ENCODE data around the gene MFSD6.
"Not testable (repeated sequence)": the region's sequence is repeated elsewhere in the genome, so short reads cannot be mapped to it uniquely, and the experiment has no call there.

The MFSD6 gene

DNA sequence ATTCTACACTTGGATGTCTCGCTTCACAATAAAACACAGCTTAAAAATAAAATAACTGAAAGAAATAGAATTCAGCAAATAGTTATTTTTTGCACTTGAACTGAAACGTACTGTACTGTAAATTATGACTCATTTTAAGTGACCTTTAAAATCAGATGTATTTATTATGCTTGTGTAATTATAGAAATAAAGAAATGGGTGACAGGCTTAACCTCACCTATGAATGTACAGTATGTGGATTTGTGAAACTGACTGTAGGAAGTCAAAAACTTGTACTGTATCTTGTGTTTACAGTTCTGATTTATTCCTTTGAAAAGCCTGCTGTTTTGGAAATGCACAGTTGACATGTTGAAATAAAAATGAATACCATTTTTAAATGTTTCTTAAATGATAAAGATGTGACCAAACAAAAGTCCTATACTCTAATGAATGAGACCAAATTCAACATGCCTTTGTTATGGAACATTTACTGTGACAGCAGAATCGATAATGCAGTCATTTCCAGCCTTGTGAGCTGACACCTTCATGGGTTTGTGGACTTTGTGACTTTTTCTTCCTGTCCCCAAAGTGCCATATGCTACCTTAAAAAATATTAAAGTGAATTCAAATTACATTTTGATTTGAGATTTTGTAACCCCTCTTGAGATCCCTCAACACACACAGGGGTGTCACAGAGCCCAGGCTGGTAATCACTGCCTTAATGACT lies 93.7 kb downstream of the MFSD6 start:
- TF ChIP-seq, protein P1, sequence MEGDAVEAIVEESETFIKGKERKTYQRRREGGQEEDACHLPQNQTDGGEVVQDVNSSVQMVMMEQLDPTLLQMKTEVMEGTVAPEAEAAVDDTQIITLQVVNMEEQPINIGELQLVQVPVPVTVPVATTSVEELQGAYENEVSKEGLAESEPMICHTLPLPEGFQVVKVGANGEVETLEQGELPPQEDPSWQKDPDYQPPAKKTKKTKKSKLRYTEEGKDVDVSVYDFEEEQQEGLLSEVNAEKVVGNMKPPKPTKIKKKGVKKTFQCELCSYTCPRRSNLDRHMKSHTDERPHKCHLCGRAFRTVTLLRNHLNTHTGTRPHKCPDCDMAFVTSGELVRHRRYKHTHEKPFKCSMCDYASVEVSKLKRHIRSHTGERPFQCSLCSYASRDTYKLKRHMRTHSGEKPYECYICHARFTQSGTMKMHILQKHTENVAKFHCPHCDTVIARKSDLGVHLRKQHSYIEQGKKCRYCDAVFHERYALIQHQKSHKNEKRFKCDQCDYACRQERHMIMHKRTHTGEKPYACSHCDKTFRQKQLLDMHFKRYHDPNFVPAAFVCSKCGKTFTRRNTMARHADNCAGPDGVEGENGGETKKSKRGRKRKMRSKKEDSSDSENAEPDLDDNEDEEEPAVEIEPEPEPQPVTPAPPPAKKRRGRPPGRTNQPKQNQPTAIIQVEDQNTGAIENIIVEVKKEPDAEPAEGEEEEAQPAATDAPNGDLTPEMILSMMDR (IDR thresholded peaks at IDR 0.05; ENCODE audit: extremely low read depth, missing control alignments): no peak
- no peak for DNase-seq (ENCODE audit: low spot score)

DNA sequence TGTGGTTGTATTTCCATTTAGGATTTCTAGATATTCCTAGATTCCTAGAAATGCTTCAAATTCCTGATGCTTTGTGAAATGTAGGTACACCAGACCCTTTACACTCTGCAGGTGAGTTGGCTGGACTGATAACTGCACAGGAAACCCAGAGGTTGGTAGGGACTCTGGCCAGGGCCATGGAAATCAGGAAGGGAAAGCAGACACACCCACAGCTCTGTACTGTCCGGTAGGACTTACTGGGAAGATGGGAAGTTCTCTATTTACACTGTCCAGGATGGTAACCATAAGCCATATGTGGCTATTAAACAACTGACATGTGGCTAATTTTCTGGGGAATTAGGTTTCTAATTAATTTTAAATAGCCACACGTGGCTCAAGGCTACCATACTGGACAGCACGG lies 94.9 kb downstream of the MFSD6 start:
- no peak for DNase-seq (ENCODE audit: low spot score)
- TF ChIP-seq, protein P1 (IDR thresholded peaks at IDR 0.05; ENCODE audit: extremely low read depth, missing control alignments): no peak

DNA sequence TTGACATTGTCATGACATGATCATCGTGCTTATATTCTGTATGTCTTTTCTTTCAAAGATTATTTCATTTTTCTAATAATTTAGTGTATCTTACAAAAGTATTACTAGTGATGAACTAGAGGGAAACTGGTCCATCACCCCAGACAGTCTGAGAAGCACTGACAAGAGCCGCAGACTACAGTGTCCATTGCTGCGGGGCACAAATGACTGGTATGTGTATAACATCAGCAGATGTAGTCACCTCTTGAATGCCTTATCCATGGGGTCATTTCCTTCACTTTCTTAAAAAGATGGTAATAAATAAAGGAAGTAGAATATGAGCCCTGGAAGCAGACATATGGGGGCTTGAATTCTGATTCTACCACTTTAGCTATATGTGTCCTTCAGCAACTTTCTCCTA lies 96.8 kb downstream of the MFSD6 start:
- TF ChIP-seq, protein P1 (IDR thresholded peaks at IDR 0.05; ENCODE audit: extremely low read depth, missing control alignments): no peak
- no peak for DNase-seq (ENCODE audit: low spot score)

DNA sequence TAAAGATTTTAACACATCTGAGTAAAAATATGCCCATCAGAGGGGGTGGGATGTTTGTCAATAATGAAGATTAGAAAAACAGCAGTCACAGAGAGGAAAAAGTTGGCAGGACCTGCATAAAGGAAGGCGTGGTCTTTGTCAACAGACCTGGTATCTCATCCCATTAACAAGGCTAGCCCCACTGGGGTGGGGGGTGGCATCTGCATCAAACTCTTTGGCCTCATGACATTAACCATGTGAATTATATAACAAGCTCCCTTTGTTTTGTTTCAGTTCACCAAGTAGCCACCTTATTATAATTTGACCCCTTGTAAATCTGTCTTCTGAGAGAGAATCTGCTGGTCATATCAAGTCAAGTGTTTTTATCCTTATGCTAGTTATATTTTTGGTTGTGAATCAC lies 97.5 kb downstream of the MFSD6 start:
- DNase-seq (ENCODE audit: low spot score): no peak
- TF ChIP-seq, protein P1 (IDR thresholded peaks at IDR 0.05; ENCODE audit: extremely low read depth, missing control alignments): no peak

DNA sequence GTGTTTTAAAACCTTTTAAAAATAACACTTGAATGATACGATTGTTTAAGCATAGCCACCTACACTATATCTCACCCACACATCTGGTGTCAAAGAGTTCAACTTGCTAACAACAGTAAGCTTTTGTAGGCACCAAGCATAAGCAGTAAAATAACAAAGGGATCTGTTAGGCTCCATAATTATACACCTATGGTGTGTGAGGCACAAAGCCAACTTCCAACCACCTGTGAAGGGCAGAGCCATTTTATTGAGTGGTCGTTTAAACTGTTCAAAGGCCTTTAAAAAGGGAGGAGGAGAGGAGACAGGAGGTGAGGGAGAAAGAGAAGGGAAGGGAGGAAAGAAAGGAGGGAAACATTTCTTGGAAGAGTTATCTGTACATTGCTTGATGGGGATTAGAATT lies 98.5 kb downstream of the MFSD6 start:
- TF ChIP-seq, protein P1 (IDR thresholded peaks at IDR 0.05; ENCODE audit: extremely low read depth, missing control alignments): no peak

DNA sequence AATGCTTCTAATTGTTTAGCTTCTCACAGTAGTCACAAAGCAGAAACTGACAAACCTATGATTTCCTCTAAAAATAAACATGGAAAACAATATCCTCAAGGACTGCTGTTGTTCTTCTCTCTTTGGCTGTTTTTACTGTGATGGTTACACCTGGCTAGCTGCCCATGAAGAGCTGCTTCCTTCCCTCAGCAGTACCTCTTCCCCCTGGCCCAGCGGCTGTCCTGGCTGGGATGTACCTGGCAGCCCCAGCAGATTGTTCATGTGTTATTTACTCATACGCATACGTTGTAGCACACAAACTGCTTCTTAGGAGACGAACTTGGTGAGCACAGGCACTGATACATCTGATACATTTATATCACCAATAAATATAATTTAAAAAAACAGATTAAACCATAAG lies 99.0 kb downstream of the MFSD6 start:
- TF ChIP-seq, protein P1 (IDR thresholded peaks at IDR 0.05; ENCODE audit: extremely low read depth, missing control alignments): no peak
- DNase-seq (ENCODE audit: low spot score): no peak

More for the DNA sequence above, 98.5 kb downstream of the MFSD6 start:
- no peak for DNase-seq (ENCODE audit: low spot score)

DNA sequence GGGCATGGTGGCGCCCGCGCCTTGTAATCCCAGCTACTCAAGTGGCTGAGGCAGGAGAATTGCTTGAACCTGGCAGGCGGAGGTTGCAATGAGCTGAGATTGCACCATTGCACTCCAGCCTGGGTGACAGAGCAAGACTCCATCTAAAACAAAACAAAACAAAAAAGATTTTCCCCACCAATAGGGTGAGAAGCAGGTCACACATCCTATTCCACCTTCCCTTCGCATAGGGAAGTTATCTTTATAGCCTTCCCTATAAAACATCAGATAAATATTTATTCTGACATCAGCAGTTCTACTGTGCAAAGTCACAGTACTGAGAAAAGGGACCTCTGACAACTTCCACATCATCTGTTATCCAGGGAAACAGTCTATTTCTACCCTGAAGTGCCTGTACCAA lies 101.7 kb downstream of the MFSD6 start:
- not testable (repeated sequence) for DNase-seq (ENCODE audit: low spot score)

DNA sequence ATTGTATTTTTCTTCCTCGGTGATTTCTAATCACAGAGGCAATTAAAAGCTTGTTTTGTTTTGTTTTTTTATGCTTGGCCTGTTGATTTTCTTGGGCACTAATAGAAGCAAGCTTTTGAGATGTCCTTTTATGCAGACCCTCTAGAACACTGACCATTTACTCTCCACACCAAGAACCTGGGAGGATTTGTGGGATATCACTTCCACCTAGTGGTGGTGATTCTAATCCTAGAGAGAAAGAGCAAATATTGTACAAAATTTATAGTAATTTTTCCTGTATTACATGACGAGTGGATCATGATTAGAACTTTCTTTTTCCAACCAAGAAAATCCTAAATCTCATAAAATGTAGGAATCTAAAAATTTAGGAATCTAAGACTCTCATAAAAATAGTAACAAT lies 102.9 kb downstream of the MFSD6 start:
- no peak for DNase-seq (ENCODE audit: low spot score)
- TF ChIP-seq, protein P1 (IDR thresholded peaks at IDR 0.05; ENCODE audit: extremely low read depth, missing control alignments): no peak

Measured in GM20000 (cell line).